Measurements from ENCODE around the gene PIP4K2A.

Gene PIP4K2A

DNA sequence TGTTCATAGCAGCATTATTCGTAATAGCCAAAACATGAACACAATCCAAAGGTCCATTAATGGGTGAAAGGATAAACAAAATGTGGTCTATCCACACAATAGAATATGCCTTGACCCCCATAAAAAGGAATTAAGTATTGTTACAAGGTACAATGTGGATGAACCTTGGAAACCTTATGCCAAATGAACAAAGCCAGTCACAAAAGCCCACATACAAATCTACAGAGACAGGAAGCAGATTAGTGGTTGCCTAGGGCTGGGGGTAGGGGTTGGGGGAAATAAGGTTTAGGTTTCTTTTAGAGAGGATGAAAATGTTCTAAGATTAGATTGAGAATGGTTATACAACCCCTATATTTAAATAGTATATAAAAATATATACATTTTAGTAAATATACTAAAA is 34.8 kb downstream of the PIP4K2A start:
- H3K27me3 Mint-ChIP-seq, result no peaks in the 10 kb centered on the region
- H3K4me1 Mint-ChIP-seq, result peaks cover 49% of the 10 kb centered on the region
- H3K36me3 Mint-ChIP-seq, result peaks cover 15% of the 10 kb centered on the region
- ATAC-seq (ENCODE audit: low read depth), result no peak
- H3K27ac Mint-ChIP-seq, result no peak overlapping the region
- no peak for DNase-seq (ENCODE audit: low spot score in 2 of 2)
- no peak overlapping the region for H3K4me3 Mint-ChIP-seq
- H3K9me3 Mint-ChIP-seq, result no peaks in the 10 kb centered on the region

- H3K27me3 Mint-ChIP-seq, result no peaks in the 10 kb centered on the region
- peaks cover 15% of the 10 kb centered on the region for H3K36me3 Mint-ChIP-seq
- H3K27ac Mint-ChIP-seq, result no peak overlapping the region
- H3K4me1 Mint-ChIP-seq, result peaks cover 49% of the 10 kb centered on the region
- DNase-seq (ENCODE audit: low spot score in 2 of 2) (no peak), ATAC-seq (ENCODE audit: low read depth) (no peak)
- no peak overlapping the region for H3K4me3 Mint-ChIP-seq
- H3K9me3 Mint-ChIP-seq, result no peaks in the 10 kb centered on the region
Observed at GRCh38 chr10:22677333-22677732, 37.0 kb downstream of the PIP4K2A start.

GRCh38 chr10:22676435-22676834 is 37.9 kb downstream of the PIP4K2A start:
- H3K36me3 Mint-ChIP-seq, result peaks cover 15% of the 10 kb centered on the region
- ATAC-seq (ENCODE audit: low read depth) (no peak), DNase-seq (ENCODE audit: low spot score in 2 of 2) (no peak)
- peak overlapping the region; percentile 58 for H3K27ac Mint-ChIP-seq
- H3K9me3 Mint-ChIP-seq, result no peaks in the 10 kb centered on the region
- H3K4me1 Mint-ChIP-seq, result peaks cover 51% of the 10 kb centered on the region
- H3K27me3 Mint-ChIP-seq, result no peaks in the 10 kb centered on the region
- H3K4me3 Mint-ChIP-seq, result no peak overlapping the region

- DNase-seq (ENCODE audit: low spot score in 2 of 2), result no peak
- Mint-ChIP-seq H3K27ac (peak overlapping the region; percentile 55), H3K9me3 (no peaks in the 10 kb centered on the region), H3K36me3 (peaks cover 13% of the 10 kb centered on the region), H3K4me3 (no peak overlapping the region), H3K27me3 (no peaks in the 10 kb centered on the region), H3K4me1 (peaks cover 47% of the 10 kb centered on the region)
- no peak for ATAC-seq (ENCODE audit: low read depth)
Observed at GRCh38 chr10:22674573-22674930, 39.8 kb downstream of the PIP4K2A start.

GRCh38 chr10:22673785-22674572 is 40.4 kb downstream of the PIP4K2A start:
- no peaks in the 10 kb centered on the region for H3K27me3 Mint-ChIP-seq
- H3K9me3 Mint-ChIP-seq, result no peaks in the 10 kb centered on the region
- H3K27ac Mint-ChIP-seq, result peak overlapping the region; percentile 55
- peaks cover 50% of the 10 kb centered on the region for H3K4me1 Mint-ChIP-seq
- peaks cover 11% of the 10 kb centered on the region for H3K36me3 Mint-ChIP-seq
- no peak overlapping the region for H3K4me3 Mint-ChIP-seq
- no peak for DNase-seq (ENCODE audit: low spot score in 2 of 2)
- no peak for ATAC-seq (ENCODE audit: low read depth)

DNA sequence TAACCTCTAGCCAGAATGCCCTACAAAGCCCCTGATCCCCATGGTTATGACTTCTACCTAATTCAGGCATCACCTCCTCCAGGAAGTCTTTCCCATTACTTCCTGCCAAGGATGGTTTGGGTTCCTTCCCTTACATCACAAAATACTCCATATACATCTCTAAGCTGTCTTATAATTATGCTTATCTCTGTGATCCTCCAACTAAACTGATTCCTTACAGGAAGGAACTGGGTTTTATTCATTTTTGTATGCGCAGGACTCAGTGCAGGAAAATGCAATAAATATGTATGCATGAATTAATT is 41.3 kb downstream of the PIP4K2A start:
- no peak overlapping the region for H3K4me3 Mint-ChIP-seq
- H3K36me3 Mint-ChIP-seq, result peaks cover 7% of the 10 kb centered on the region
- H3K4me1 Mint-ChIP-seq, result peaks cover 51% of the 10 kb centered on the region
- ATAC-seq (ENCODE audit: low read depth), result no peak
- peak overlapping the region; percentile 22 for H3K27ac Mint-ChIP-seq
- no peaks in the 10 kb centered on the region for H3K27me3 Mint-ChIP-seq
- DNase-seq (ENCODE audit: low spot score in 2 of 2), result no peak
- H3K9me3 Mint-ChIP-seq, result no peaks in the 10 kb centered on the region

- Mint-ChIP-seq H3K36me3 (peaks cover 7% of the 10 kb centered on the region), H3K9me3 (no peaks in the 10 kb centered on the region), H3K27me3 (no peaks in the 10 kb centered on the region), H3K4me1 (peaks cover 56% of the 10 kb centered on the region), H3K27ac (peak overlapping the region; percentile 22), H3K4me3 (no peak overlapping the region)
- DNase-seq (ENCODE audit: low spot score in 2 of 2) (no peak), ATAC-seq (ENCODE audit: low read depth) (no peak)
Observed at GRCh38 chr10:22672319-22673090, 41.9 kb downstream of the PIP4K2A start.

- peaks cover 50% of the 10 kb centered on the region for H3K4me1 Mint-ChIP-seq
- no peaks in the 10 kb centered on the region for H3K9me3 Mint-ChIP-seq
- no peak overlapping the region for H3K27ac Mint-ChIP-seq
- DNase-seq (ENCODE audit: low spot score in 2 of 2) (no peak), ATAC-seq (ENCODE audit: low read depth) (no peak)
- H3K4me3 Mint-ChIP-seq, result no peak overlapping the region
- H3K36me3 Mint-ChIP-seq, result peaks cover 3% of the 10 kb centered on the region
- H3K27me3 Mint-ChIP-seq, result no peaks in the 10 kb centered on the region
Observed at GRCh38 chr10:22670788-22671187, 43.6 kb downstream of the PIP4K2A start.

DNA sequence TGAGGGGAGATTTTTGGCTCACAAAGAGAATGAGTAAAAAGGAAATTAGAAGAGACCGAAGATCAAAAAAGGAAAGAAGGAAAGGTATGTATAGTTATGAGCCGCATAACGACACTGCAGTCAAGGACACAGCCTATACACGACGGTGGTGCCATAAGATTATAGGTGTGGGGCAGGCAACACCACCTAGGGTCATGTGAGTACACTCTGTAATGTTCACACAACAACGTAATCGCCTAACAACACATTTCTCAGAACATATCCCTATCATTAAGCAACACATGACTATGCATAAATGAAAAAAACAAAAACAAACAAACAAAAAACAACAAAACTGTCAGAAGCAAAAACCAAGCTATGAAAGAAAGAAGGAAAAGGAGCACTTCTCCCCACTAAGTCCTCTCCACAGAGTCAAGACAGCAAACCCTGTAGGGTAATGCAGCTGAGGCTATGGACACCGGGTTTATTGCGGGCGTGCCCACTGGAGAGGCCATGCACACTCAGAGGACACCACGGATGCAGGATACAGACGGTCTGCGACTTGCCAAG is 45.1 kb downstream of the PIP4K2A start:
- no peaks in the 10 kb centered on the region for H3K9me3 Mint-ChIP-seq
- H3K4me1 Mint-ChIP-seq, result peaks cover 50% of the 10 kb centered on the region
- DNase-seq (ENCODE audit: low spot score in 2 of 2) (no peak), ATAC-seq (ENCODE audit: low read depth) (peak; percentile 50)
- H3K36me3 Mint-ChIP-seq, result no peaks in the 10 kb centered on the region
- H3K4me3 Mint-ChIP-seq, result peak overlapping the region; percentile 59
- H3K27me3 Mint-ChIP-seq, result no peaks in the 10 kb centered on the region
- H3K27ac Mint-ChIP-seq, result peak overlapping the region; percentile 62

DNA sequence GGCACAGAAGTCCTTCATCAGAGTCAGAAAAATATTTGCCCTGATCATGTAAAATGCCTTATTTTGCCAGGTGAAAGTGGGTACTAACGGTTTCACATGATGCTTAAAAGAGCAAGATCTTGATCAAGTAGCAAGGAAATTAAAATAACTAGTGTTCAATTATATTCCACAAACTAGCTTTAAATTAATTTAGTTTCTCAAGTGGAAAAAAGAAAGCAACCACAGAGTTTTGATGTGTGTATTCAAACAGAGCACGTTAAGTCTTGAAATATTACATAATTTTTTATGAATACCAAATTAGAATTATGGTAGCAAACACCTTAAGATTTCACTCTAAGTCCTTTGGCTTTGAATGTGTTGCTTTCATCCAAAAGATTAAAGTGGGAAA is 47.3 kb downstream of the PIP4K2A start:
- Mint-ChIP-seq H3K9me3 (no peaks in the 10 kb centered on the region), H3K27ac (peak overlapping the region; percentile 77), H3K27me3 (no peaks in the 10 kb centered on the region), H3K4me1 (peaks cover 42% of the 10 kb centered on the region), H3K4me3 (no peak overlapping the region), H3K36me3 (peaks cover under 1% of the 10 kb centered on the region)
- ATAC-seq (ENCODE audit: low read depth), result no peak
- no peak for DNase-seq (ENCODE audit: low spot score in 2 of 2)

DNA sequence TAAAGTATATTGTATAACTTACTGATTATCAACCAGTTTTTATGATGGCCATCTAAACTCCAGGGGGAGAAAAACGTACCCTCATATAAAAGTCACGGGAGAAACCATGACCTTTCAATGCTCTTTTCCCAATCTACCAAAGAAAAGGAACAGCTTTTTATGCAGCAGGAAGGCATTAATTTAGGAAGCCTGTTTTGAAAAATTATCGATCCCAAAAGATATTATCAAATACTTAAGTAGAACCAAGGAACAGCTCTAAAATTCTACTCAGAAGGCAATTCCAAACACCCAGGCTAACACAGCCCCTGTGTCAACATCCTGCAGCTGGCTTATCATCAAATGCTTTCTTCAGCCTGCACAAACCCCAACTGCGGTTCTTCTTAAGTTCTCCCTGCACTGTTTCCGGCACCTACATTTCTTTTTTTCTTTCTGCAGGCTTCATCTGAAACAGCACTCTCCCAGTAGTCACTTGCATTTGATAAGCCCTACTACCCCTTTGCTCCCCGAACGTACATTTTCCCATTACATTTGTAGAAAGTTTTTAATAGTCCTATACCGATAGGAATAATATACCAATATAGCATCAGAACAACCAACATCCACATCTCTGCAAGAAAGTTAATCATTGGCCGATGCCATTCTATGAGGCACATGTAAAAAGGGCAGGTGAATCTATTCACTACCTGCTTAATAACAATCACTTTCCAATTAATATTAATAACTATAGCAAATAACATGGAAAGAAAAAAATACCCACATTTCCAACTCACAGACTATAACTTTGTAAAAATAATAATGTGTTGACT is 47.9 kb downstream of the PIP4K2A start:
- Mint-ChIP-seq H3K27me3 (no peaks in the 10 kb centered on the region), H3K4me1 (peaks cover 42% of the 10 kb centered on the region), H3K9me3 (no peaks in the 10 kb centered on the region), H3K36me3 (peaks cover 2% of the 10 kb centered on the region), H3K27ac (peak overlapping the region; percentile 77), H3K4me3 (peak overlapping the region; percentile 77)
- ATAC-seq (ENCODE audit: low read depth) (peak; percentile 90), DNase-seq (ENCODE audit: low spot score in 2 of 2) (no peak)

DNA sequence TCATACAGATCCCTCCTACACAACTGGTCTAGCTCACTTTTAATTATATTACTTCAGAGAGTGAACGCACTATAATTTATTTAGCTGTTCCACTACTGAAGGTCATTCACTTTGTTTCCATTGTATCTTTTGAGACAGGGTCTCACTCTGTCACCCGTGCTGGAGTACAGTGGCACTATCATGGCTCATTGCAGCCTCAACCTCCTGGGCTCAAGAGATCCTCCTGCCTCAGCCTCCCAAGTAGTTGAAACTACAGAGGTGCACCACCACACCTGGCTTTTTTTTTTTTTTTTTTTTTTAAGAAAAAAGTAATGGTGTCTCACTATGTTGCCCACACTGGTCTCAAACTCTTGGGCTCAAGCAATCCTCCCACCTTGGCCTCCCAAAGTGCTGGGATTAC is 49.0 kb downstream of the PIP4K2A start:
- DNase-seq (ENCODE audit: low spot score in 2 of 2), result no peak
- no peak overlapping the region for H3K4me3 Mint-ChIP-seq
- no peak for ATAC-seq (ENCODE audit: low read depth)
- no peaks in the 10 kb centered on the region for H3K9me3 Mint-ChIP-seq
- H3K36me3 Mint-ChIP-seq, result peaks cover 2% of the 10 kb centered on the region
- peaks cover 43% of the 10 kb centered on the region for H3K4me1 Mint-ChIP-seq
- no peaks in the 10 kb centered on the region for H3K27me3 Mint-ChIP-seq
- no peak overlapping the region for H3K27ac Mint-ChIP-seq

GRCh38 chr10:22662733-22663330 is 51.5 kb downstream of the PIP4K2A start:
- H3K36me3 Mint-ChIP-seq, result peaks cover 2% of the 10 kb centered on the region
- ATAC-seq (ENCODE audit: low read depth), result no peak
- peaks cover 48% of the 10 kb centered on the region for H3K4me1 Mint-ChIP-seq
- H3K27me3 Mint-ChIP-seq, result no peaks in the 10 kb centered on the region
- H3K27ac Mint-ChIP-seq, result peak overlapping the region; percentile 58
- no peaks in the 10 kb centered on the region for H3K9me3 Mint-ChIP-seq
- DNase-seq (ENCODE audit: low spot score in 2 of 2), result no peak
- H3K4me3 Mint-ChIP-seq, result no peak overlapping the region

GRCh38 chr10:22659866-22660265 is 54.5 kb downstream of the PIP4K2A start:
- Mint-ChIP-seq H3K27me3 (no peaks in the 10 kb centered on the region), H3K9me3 (no peaks in the 10 kb centered on the region), H3K4me1 (peaks cover 62% of the 10 kb centered on the region), H3K27ac (peak overlapping the region; percentile 60), H3K36me3 (peaks cover 2% of the 10 kb centered on the region), H3K4me3 (no peak overlapping the region)
- no peak for DNase-seq (ENCODE audit: low spot score in 2 of 2)
- ATAC-seq (ENCODE audit: low read depth), result peak; percentile 62

Data from memory B cell (primary cell).